OCI-LY1 (cell line): ENCODE measurements around the gene DGCR6L.
"Not testable (repeated sequence)": the region's sequence is repeated elsewhere in the genome, so short reads cannot be mapped to it uniquely, and the experiment has no call there.

Experiments
- EZH2 ChIP-seq: fragments of 200-600 bp; sonication (generic), shearing (Covaris generic); IDR thresholded peaks from 2 replicates; pipeline ENCODE4 v1.8.0; 2017; ENCODE audit warnings: borderline replicate concordance, mixed run types, mild to moderate bottlenecking, antibody characterized with exemption, low read length, moderate library complexity, mixed read lengths
- TF ChIP-seq, protein P1 (sequence below): fragments of 200-600 bp; sonication (generic), shearing (Covaris generic); IDR thresholded peaks from 2 replicates; pipeline ENCODE4 v1.5.1; 2017; ENCODE audit warnings: mild to moderate bottlenecking, antibody characterized with exemption, low read length, moderate library complexity, mixed read lengths

DNA sequence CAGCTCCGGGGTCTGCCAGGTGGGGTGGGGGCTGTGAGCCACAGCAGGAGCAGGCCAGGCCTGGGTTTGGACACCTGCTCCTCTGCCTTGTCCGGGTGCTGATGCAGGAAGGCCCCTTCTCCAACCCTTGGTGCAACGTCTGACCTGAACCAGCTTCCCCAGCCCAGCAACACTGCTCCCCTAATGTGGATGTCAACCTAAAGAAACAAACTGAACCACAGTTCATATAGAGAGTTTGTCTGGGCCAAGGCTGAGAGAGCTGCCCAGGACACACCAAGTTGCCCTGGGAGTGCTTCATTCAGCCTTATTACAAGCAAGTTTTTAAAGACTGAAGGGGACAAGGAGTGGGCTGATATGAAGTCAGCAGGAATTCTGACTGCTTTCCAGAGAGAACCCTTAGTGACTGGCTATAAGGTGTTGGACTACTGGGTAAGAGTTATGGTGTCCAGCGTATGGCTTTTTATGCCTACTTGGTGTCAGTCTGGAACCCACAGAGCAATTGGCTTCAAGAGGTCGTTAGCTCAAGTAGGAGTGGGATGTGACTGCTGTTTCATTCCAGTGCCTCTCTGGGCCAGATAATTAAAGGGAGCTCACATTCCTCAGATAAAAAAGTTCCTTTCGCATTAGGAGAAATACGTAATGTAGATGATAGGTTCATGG is 1.8 kb upstream of the DGCR6L start:
- TF ChIP-seq, protein P1, sequence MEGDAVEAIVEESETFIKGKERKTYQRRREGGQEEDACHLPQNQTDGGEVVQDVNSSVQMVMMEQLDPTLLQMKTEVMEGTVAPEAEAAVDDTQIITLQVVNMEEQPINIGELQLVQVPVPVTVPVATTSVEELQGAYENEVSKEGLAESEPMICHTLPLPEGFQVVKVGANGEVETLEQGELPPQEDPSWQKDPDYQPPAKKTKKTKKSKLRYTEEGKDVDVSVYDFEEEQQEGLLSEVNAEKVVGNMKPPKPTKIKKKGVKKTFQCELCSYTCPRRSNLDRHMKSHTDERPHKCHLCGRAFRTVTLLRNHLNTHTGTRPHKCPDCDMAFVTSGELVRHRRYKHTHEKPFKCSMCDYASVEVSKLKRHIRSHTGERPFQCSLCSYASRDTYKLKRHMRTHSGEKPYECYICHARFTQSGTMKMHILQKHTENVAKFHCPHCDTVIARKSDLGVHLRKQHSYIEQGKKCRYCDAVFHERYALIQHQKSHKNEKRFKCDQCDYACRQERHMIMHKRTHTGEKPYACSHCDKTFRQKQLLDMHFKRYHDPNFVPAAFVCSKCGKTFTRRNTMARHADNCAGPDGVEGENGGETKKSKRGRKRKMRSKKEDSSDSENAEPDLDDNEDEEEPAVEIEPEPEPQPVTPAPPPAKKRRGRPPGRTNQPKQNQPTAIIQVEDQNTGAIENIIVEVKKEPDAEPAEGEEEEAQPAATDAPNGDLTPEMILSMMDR = not testable (repeated sequence)
- TF ChIP-seq EZH2 = not testable (repeated sequence)
